Panc1 (cell line): ENCODE measurements around the gene SCLY. TPM values are rescaled to one million over a fixed set of nuclear protein-coding genes. Genes with fewer than 3 reads are reported as not detected.

ENCODE experiments used
- ATAC-seq: fragments of 200-7000 bp; cut with Tn5 transposase; 2 replicates; pipeline ENCODE4 v1.9.1; 2020; ENCODE audit warnings: mild to moderate bottlenecking, moderate library complexity
- BruUV-seq: library from RNA; stranded (reverse); fragments of 400-500 nt; replicated peaks from 2 replicates; lab custom pipeline; 2021; lab: Mats Ljungman, UMichigan
- CTCF ChIA-PET: fragments of 300-600 bp; sonication (Branson Sonifier 250); formaldehyde crosslinking; loops from one replicate; lab custom pipeline; 2022; ENCODE audit warnings: antibody characterized with exemption; lab: Charles Lee
- POLR2A ChIA-PET: fragments of 300-600 bp; sonication (Branson Sonifier 250); formaldehyde crosslinking; loops from one replicate; lab custom pipeline; 2022; ENCODE audit warnings: antibody characterized with exemption; lab: Charles Lee
- DNase-seq: peaks from one replicate; pipeline ENCODE4 v3.0.0-alpha.2; 2010; ENCODE audit warnings: low read depth, low spot score
- H3K27ac ChIP-seq: 2 replicates; pipeline ENCODE4 v1.5.1; 2011; ENCODE audit warnings: mild to moderate bottlenecking, low read length, inconsistent platforms
- H3K27me3 ChIP-seq: fragments of 200-500 bp; sonication (Bioruptor generic); 2 replicates; pipeline ENCODE4 v1.6.0; 2014; ENCODE audit warnings: low read length, inconsistent platforms; ENCODE audit not compliant: control insufficient read depth, insufficient read depth
- H3K36me3 ChIP-seq: fragments of 200-500 bp; sonication (Bioruptor generic); 2 replicates; pipeline ENCODE4 v1.5.1; 2014; ENCODE audit warnings: inconsistent platforms, mild to moderate bottlenecking, low read length, moderate library complexity; ENCODE audit not compliant: control insufficient read depth, insufficient read depth
- H3K4me1 ChIP-seq: 2 replicates; pipeline ENCODE4 v1.5.1; 2011; ENCODE audit warnings: inconsistent platforms, mild to moderate bottlenecking, low read length, moderate library complexity; ENCODE audit not compliant: control insufficient read depth, insufficient read depth
- H3K4me3 ChIP-seq, 2 experiments: 2 replicates each; pipeline ENCODE4 v1.5.1; 2011 to 2012; ENCODE audit warnings: low read depth in 2 of 2, low read length in 2 of 2, mild to moderate bottlenecking in 2 of 2, inconsistent platforms in 1 of 2, moderate library complexity in 1 of 2
- H3K9me3 ChIP-seq: fragments of 200-500 bp; sonication (Bioruptor generic); 2 replicates; pipeline ENCODE4 v1.5.1; 2014; ENCODE audit warnings: low read depth, mild to moderate bottlenecking, inconsistent platforms, low read length, moderate library complexity; ENCODE audit not compliant: control insufficient read depth, insufficient read depth
- CTCF ChIP-seq: fragments of 450-650 bp; IDR thresholded peaks from 2 replicates; pipeline ENCODE4 v1.5.1; 2017; ENCODE audit warnings: mild to moderate bottlenecking
- POLR2AphosphoS5 ChIP-seq: IDR thresholded peaks from 2 replicates; pipeline ENCODE4 v1.6.1; 2012; ENCODE audit warnings: mild to moderate bottlenecking, low read depth, low read length, moderate library complexity
- REST ChIP-seq, 2 experiments: IDR thresholded peaks; 2 replicates each; pipeline ENCODE4 v1.6.1; 2011 to 2012; ENCODE audit warnings: low read depth in 2 of 2, control low read depth in 1 of 2, low read length in 1 of 2, mild to moderate bottlenecking in 1 of 2, moderate library complexity in 1 of 2; ENCODE audit not compliant: insufficient read depth in 1 of 2
- SIN3A ChIP-seq: IDR thresholded peaks from 2 replicates; pipeline ENCODE4 v1.6.1; 2012; ENCODE audit warnings: low read depth, mild to moderate bottlenecking, low read length, moderate library complexity, borderline replicate concordance; ENCODE audit not compliant: insufficient read depth
- TCF7L2 ChIP-seq: IDR thresholded peaks from 2 replicates; pipeline ENCODE4 v1.6.1; 2011; ENCODE audit warnings: mild to moderate bottlenecking, low read depth, low read length, inconsistent platforms
- in situ Hi-C: cut with HindIII; loops from 2 replicates; pipeline ENCODE4 v1.10.0; 2016; ENCODE audit warnings: low sequenced_read_pairs, low pct_unique_long_range_greater_than_20kb
- intact Hi-C: fragments of 100-400 bp; cut with micrococcal nuclease; formaldehyde crosslinking; loops from one replicate; pipeline ENCODE4 v1.10.0; 2022; ENCODE audit not compliant: unreplicated experiment
- total RNA-seq: library from RNA; stranded (reverse); gene quantifications from one replicate; pipeline ENCODE4 v1.2.1, GENCODE V29; 2021; ENCODE audit not compliant: unreplicated experiment

Gene SCLY
- total RNA-seq, 1 experiment from 2014 or later: 31.4 TPM

- in situ Hi-C loops: no loop called here
- CTCF ChIA-PET: no interaction called here
- intact Hi-C loops: no loop called here
Measured at GRCh38 chr2:238121511-238122286, 60.9 kb downstream of the SCLY start.

More at GRCh38 chr2:238121511-238122286, 60.9 kb downstream of the SCLY start:
- Histone ChIP-seq H3K4me1 (no peaks in the 10 kb centered on the region), H3K4me3 (no peak overlapping the region), H3K27ac (no peak overlapping the region), H3K9me3 (no peaks in the 10 kb centered on the region), H3K27me3 (no peaks in the 10 kb centered on the region), H3K36me3 (no peaks in the 10 kb centered on the region)
- TF ChIP-seq CTCF (no peak), REST (IDR thresholded peaks at IDR 0.05; ENCODE audit: insufficient read depth in 1 of 2, low read depth in 2 of 2, low read length in 1 of 2) (no peak), SIN3A (no peak), TCF7L2 (no peak), POLR2AphosphoS5 (no peak)
- BruUV-seq: no TSS peak
- no peak for ATAC-seq
- POLR2A ChIA-PET: no interaction called here
- no peak for DNase-seq
